H9 (cell line): Measurements from ENCODE around the gene FAM78A. TPM values are rescaled to one million over a fixed set of nuclear protein-coding genes. Genes with fewer than 3 reads are reported as not detected.
A peak's percentile ranks its signal among the peaks of the same experiment; 100 is the strongest.

Source experiments
- DNase-seq: peaks from one replicate; pipeline ENCODE4 v3.0.0-alpha.2; 2017
- H2AFZ ChIP-seq: one replicate; pipeline ENCODE4 v1.6.1; 2013; ENCODE audit warnings: mild to moderate bottlenecking, low read length, control low read depth, moderate library complexity
- H2AK5ac ChIP-seq: 2 replicates; pipeline ENCODE4 v1.6.1; 2013; ENCODE audit warnings: low read length, control low read depth, mixed read lengths; ENCODE audit not compliant: insufficient read length
- H2BK120ac ChIP-seq: one replicate; pipeline ENCODE4 v1.6.1; 2013; ENCODE audit warnings: low read depth, mild to moderate bottlenecking, low read length, control low read depth, inconsistent platforms; ENCODE audit not compliant: poor library complexity, severe bottlenecking
- H2BK12ac ChIP-seq: 2 replicates; pipeline ENCODE4 v1.6.1; 2013; ENCODE audit warnings: low read length, control low read depth, mixed read lengths, low read depth; ENCODE audit not compliant: insufficient read length
- H2BK15ac ChIP-seq: 2 replicates; pipeline ENCODE4 v1.6.1; 2013; ENCODE audit warnings: low read depth, low read length, control low read depth
- H2BK20ac ChIP-seq: one replicate; pipeline ENCODE4 v1.6.1; 2013; ENCODE audit warnings: low read depth, mild to moderate bottlenecking, low read length, control low read depth, inconsistent platforms; ENCODE audit not compliant: poor library complexity, severe bottlenecking
- H2BK5ac ChIP-seq: 2 replicates; pipeline ENCODE4 v1.6.1; 2013; ENCODE audit warnings: low read length, control low read depth, mixed read lengths; ENCODE audit not compliant: insufficient read length
- H3K14ac ChIP-seq: 2 replicates; pipeline ENCODE4 v1.6.1; 2013; ENCODE audit warnings: low read length, control low read depth; ENCODE audit not compliant: insufficient read depth
- H3K18ac ChIP-seq: 2 replicates; pipeline ENCODE4 v1.6.1; 2013; ENCODE audit warnings: low read depth, mild to moderate bottlenecking, mixed read lengths, low read length, control low read depth; ENCODE audit not compliant: insufficient read length
- H3K23ac ChIP-seq: 2 replicates; pipeline ENCODE4 v1.6.1; 2013; ENCODE audit warnings: low read length, control low read depth, mixed read lengths, low read depth; ENCODE audit not compliant: insufficient read length
- H3K23me2 ChIP-seq: 2 replicates; pipeline ENCODE4 v1.6.1; 2013; ENCODE audit warnings: low read depth, mild to moderate bottlenecking, mixed read lengths, low read length, control low read depth; ENCODE audit not compliant: insufficient read length, poor library complexity, severe bottlenecking
- H3K27ac ChIP-seq: 2 replicates; pipeline ENCODE4 v1.5.1; 2013; ENCODE audit warnings: low read length, control low read depth, mixed read lengths, low read depth; ENCODE audit not compliant: insufficient read length
- H3K27me3 ChIP-seq: 2 replicates; pipeline ENCODE4 v1.6.1; 2013; ENCODE audit warnings: low read length, control low read depth, inconsistent platforms; ENCODE audit not compliant: insufficient read depth
- H3K4ac ChIP-seq: 2 replicates; pipeline ENCODE4 v1.6.1; 2013; ENCODE audit warnings: low read depth, mild to moderate bottlenecking, control low read depth, inconsistent platforms, low read length, moderate library complexity
- H3K4me1 ChIP-seq: 2 replicates; pipeline ENCODE4 v1.6.1; 2013; ENCODE audit warnings: low read length, control low read depth, inconsistent platforms; ENCODE audit not compliant: insufficient read depth
- H3K4me2 ChIP-seq: 2 replicates; pipeline ENCODE4 v1.6.1; 2013; ENCODE audit warnings: low read length, control low read depth, mixed read lengths; ENCODE audit not compliant: insufficient read length, insufficient read depth
- H3K56ac ChIP-seq: 2 replicates; pipeline ENCODE4 v1.6.1; 2013; ENCODE audit warnings: low read depth, mild to moderate bottlenecking, mixed read lengths, low read length, control low read depth; ENCODE audit not compliant: insufficient read length
- H3K79me1 ChIP-seq: 2 replicates; pipeline ENCODE4 v1.6.1; 2013; ENCODE audit warnings: low read depth, mild to moderate bottlenecking, moderate library complexity, low read length, control low read depth, inconsistent platforms; ENCODE audit not compliant: insufficient read depth, poor library complexity, severe bottlenecking
- H3K79me2 ChIP-seq: 2 replicates; pipeline ENCODE4 v1.6.1; 2013; ENCODE audit warnings: low read length, control low read depth, inconsistent platforms; ENCODE audit not compliant: insufficient read depth
- H3K9ac ChIP-seq: 2 replicates; pipeline ENCODE4 v1.6.1; 2013; ENCODE audit warnings: low read length, control low read depth, mixed read lengths; ENCODE audit not compliant: insufficient read length; ENCODE audit errors: extremely low read depth
- H3K9me3 ChIP-seq: one replicate; pipeline ENCODE4 v1.6.1; 2013; ENCODE audit warnings: low read depth, low read length, inconsistent platforms; ENCODE audit not compliant: control insufficient read depth
- H3T11ph ChIP-seq: one replicate; pipeline ENCODE4 v1.6.1; 2013; ENCODE audit warnings: mild to moderate bottlenecking, low read length, control low read depth, inconsistent platforms
- H4K20me1 ChIP-seq: one replicate; pipeline ENCODE4 v1.6.1; 2013; ENCODE audit not compliant: control insufficient read depth, insufficient read length, insufficient read depth
- H4K5ac ChIP-seq: 2 replicates; pipeline ENCODE4 v1.6.1; 2013; ENCODE audit warnings: low read depth, mild to moderate bottlenecking, mixed read lengths, low read length, control low read depth; ENCODE audit not compliant: insufficient read length
- H4K8ac ChIP-seq: replicated peaks from 2 replicates; pipeline ENCODE4 v1.6.1; 2013; ENCODE audit warnings: low read length, control low read depth, mixed read lengths, low read depth; ENCODE audit not compliant: insufficient read length
- H4K91ac ChIP-seq: 2 replicates; pipeline ENCODE4 v1.6.1; 2013; ENCODE audit warnings: low read depth, mild to moderate bottlenecking, moderate library complexity, mixed read lengths, low read length, control low read depth; ENCODE audit not compliant: insufficient read length
- H3K27ac Mint-ChIP-seq, 3 experiments: 2 replicates in 2 of 3; 3 replicates in 1 of 3; pipeline ENCODE4 v1.8.0; 2020 to 2021; ENCODE audit warnings: mixed read lengths in 3 of 3, mild to moderate bottlenecking in 1 of 3, moderate library complexity in 1 of 3
- H3K27me3 Mint-ChIP-seq: 2 replicates; pipeline ENCODE4 v1.8.0; 2021; ENCODE audit warnings: low read depth, mild to moderate bottlenecking, moderate library complexity, mixed read lengths
- H3K36me3 Mint-ChIP-seq, 3 experiments: 2 replicates in 2 of 3; 3 replicates in 1 of 3; pipeline ENCODE4 v1.8.0; 2020 to 2021; ENCODE audit warnings: low read depth in 3 of 3, mixed read lengths in 3 of 3; ENCODE audit not compliant: insufficient read depth in 1 of 3
- H3K4me1 Mint-ChIP-seq, 2 experiments: 2 replicates each; pipeline ENCODE4 v1.8.0; 2020; ENCODE audit warnings: mixed read lengths in 2 of 2
- H3K4me3 Mint-ChIP-seq, 2 experiments: 2 replicates in 1 of 2; 3 replicates in 1 of 2; pipeline ENCODE4 v1.8.0; 2020 to 2021; ENCODE audit warnings: mild to moderate bottlenecking in 2 of 2, mixed read lengths in 2 of 2, moderate library complexity in 1 of 2
- H3K9me3 Mint-ChIP-seq, 2 experiments: 2 replicates in 1 of 2; 3 replicates in 1 of 2; pipeline ENCODE4 v1.8.0; 2020; ENCODE audit warnings: mild to moderate bottlenecking in 2 of 2, mixed read lengths in 2 of 2, moderate library complexity in 1 of 2
- WGBS: extraction: QIAGEN DNeasy Blood & Tissue Kit; methylation state at CpG from one replicate; pipeline ENCODE4 v1.1.7; 2013; ENCODE audit warnings: missing lambda C conversion rate, low lambda C conversion rate, mixed read lengths; ENCODE audit not compliant: insufficient read length; ENCODE audit errors: extremely low coverage; 5-methylcytosine and 5-hydroxymethylcytosine counted together
- total RNA-seq: library from RNA; stranded (reverse); gene quantifications from 2 replicates; pipeline ENCODE4 v1.2.1, GENCODE V29; 2021
- TF ChIP-seq, protein P1 (sequence below): fragments of 200-600 bp; sonication (generic); conservative IDR thresholded peaks from 3 replicates; pipeline ENCODE4 v1.8.0; 2021; ENCODE audit warnings: antibody characterized with exemption, mild to moderate bottlenecking

Gene FAM78A
- total RNA-seq, 1 experiment from 2014 or later, result 1.9 TPM

DNA sequence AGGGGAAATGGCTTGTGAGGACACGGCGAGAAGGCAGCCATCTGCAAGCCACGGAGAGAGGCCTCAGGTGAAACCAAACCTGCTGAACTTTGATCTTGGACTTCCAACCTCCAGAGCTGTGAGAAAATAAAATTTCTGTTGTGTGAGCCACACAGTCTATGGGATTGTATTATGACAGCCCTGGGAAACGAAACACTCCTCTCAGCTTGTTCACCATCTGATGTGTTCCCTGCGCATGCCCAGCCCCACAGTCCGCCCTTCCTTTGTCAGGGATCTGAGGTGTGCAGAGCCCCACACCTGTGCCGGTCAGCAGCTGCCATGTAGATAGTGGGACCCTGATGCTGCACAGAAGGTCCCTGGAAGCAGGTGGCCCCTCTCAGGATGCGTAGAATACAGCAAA, 47.3 kb upstream of the FAM78A start:
- TF ChIP-seq, protein P1, sequence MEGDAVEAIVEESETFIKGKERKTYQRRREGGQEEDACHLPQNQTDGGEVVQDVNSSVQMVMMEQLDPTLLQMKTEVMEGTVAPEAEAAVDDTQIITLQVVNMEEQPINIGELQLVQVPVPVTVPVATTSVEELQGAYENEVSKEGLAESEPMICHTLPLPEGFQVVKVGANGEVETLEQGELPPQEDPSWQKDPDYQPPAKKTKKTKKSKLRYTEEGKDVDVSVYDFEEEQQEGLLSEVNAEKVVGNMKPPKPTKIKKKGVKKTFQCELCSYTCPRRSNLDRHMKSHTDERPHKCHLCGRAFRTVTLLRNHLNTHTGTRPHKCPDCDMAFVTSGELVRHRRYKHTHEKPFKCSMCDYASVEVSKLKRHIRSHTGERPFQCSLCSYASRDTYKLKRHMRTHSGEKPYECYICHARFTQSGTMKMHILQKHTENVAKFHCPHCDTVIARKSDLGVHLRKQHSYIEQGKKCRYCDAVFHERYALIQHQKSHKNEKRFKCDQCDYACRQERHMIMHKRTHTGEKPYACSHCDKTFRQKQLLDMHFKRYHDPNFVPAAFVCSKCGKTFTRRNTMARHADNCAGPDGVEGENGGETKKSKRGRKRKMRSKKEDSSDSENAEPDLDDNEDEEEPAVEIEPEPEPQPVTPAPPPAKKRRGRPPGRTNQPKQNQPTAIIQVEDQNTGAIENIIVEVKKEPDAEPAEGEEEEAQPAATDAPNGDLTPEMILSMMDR, result no peak
- no peaks in the 10 kb centered on the region for H3K36me3 Mint-ChIP-seq
- no peak overlapping the region for H3T11ph ChIP-seq
- H3K56ac ChIP-seq, result no peak overlapping the region
- no peak overlapping the region for H2BK120ac ChIP-seq
- DNase-seq, result no peak
- H3K9ac ChIP-seq, result no peak overlapping the region
- no peaks in the 10 kb centered on the region for H3K9me3 ChIP-seq
- peak overlapping the region in 1 of 3 experiments; percentile 44; a peak in 1 of 7 replicates for H3K27ac Mint-ChIP-seq
- no CpG with 5 or more reads among the region's 8 CpGs for WGBS
- no peak overlapping the region for H3K23ac ChIP-seq
- H4K8ac ChIP-seq, result no peak overlapping the region
- no peak overlapping the region for H4K5ac ChIP-seq
- no peak overlapping the region for H3K27ac ChIP-seq
- no peaks in the 10 kb centered on the region for H3K4me1 Mint-ChIP-seq
- no peaks in the 10 kb centered on the region for H3K79me1 ChIP-seq
- no peaks in the 10 kb centered on the region for H4K20me1 ChIP-seq
- no peak overlapping the region for H3K4me2 ChIP-seq
- no peak overlapping the region for H2BK15ac ChIP-seq
- H4K91ac ChIP-seq, result no peak overlapping the region
- no peaks in the 10 kb centered on the region for H3K27me3 ChIP-seq
- H3K4ac ChIP-seq, result no peak overlapping the region
- no peak overlapping the region for H3K4me3 Mint-ChIP-seq
- no peaks in the 10 kb centered on the region; the same call in 1 of the 2 replicates for H3K27me3 Mint-ChIP-seq
- no peak overlapping the region for H2AFZ ChIP-seq
- H3K23me2 ChIP-seq, result no peaks in the 10 kb centered on the region
- no peak overlapping the region for H2BK12ac ChIP-seq
- no peak overlapping the region for H3K18ac ChIP-seq
- no peaks in the 10 kb centered on the region for H3K79me2 ChIP-seq
- H3K14ac ChIP-seq, result no peak overlapping the region
- no peak overlapping the region for H2BK20ac ChIP-seq
- H3K4me1 ChIP-seq, result no peaks in the 10 kb centered on the region
- H2BK5ac ChIP-seq, result no peak overlapping the region
- no peaks in the 10 kb centered on the region for H3K9me3 Mint-ChIP-seq
- no peak overlapping the region for H2AK5ac ChIP-seq
